ENCODE results near the gene KCNJ16. TPM values are rescaled to one million over a fixed set of nuclear protein-coding genes. Genes with fewer than 3 reads are reported as not detected.

The KCNJ16 gene
- total and polyA plus RNA-seq, 2 of the 13 experiments (the other 11 are each of a cell fraction or from before 2014, with no cell fraction given) = not detected

GRCh38 chr17:70165383-70165782 lies 90.4 kb downstream of the KCNJ16 start:
- CTCF ChIA-PET (ENCODE audit: low intra/inter-chr PET ratio, low total read pairs) = no interaction called here
- no peak for FAIRE-seq
- Histone ChIP-seq H2AFZ (ENCODE audit: low read length) (no peak overlapping the region), H3K9ac (ENCODE audit: insufficient read depth, low read depth, low read length) (no peak overlapping the region), H3K79me2 (ENCODE audit: insufficient read depth, low read length) (no peaks in the 10 kb centered on the region), H3K4me3 (replicated peaks in 1 of 3; ENCODE audit: insufficient read depth in 1 of 3, low read depth in 2 of 3, low read length in 3 of 3) (no peak overlapping the region), H3K27me3 (ENCODE audit: control insufficient read depth in 1 of 2, insufficient read depth in 2 of 2, low read length in 2 of 2) (peaks cover 0 to 31% of the 10 kb centered on the region in 2 experiments; a peak in 3 of 5 replicates), H4K20me1 (ENCODE audit: insufficient read depth, low read length) (no peaks in the 10 kb centered on the region), H3K4me1 (ENCODE audit: insufficient read depth, low read length) (peaks cover 6% of the 10 kb centered on the region), H3K36me3 (replicated peaks in 1 of 2; ENCODE audit: control insufficient read depth in 1 of 2, insufficient read depth in 2 of 2, low read length in 2 of 2) (no peaks in the 10 kb centered on the region), H3K9me3 (ENCODE audit: low read length) (no peaks in the 10 kb centered on the region), H3K4me2 (ENCODE audit: low read depth, low read length) (no peak overlapping the region), H3K27ac (ENCODE audit: extremely low read length, insufficient read depth, low read length) (no peak overlapping the region)
- POLR2A ChIA-PET = no interaction called here
- no peak for DNase-seq (ENCODE audit: low spot score)
- BruUV-seq (replicated peaks) = no TSS peak
- WGBS (ENCODE audit: low lambda C conversion rate) = 4% methylated on average over 2 of the region's 2 CpGs
- in situ Hi-C loops (cut with HindIII; ENCODE audit: extremely low pct_ligation_motif_present, low pct_unique_long_range_greater_than_20kb) (no loop called here), intact Hi-C loops (cut with micrococcal nuclease; ENCODE audit: unreplicated experiment) (no loop called here)
- ATAC-seq = no peak
- TF ChIP-seq ZNF318 (CRISPR knock-in tag; IDR thresholded peaks at IDR 0.05) = no peak
- no peak for TF ChIP-seq HOXA3 (CRISPR knock-in tag; IDR thresholded peaks at IDR 0.05)
- no peak for TF ChIP-seq SNAPC2 (CRISPR knock-in tag; IDR thresholded peaks at IDR 0.05)
- no peak for TF ChIP-seq ZNF138 (CRISPR knock-in tag; IDR thresholded peaks at IDR 0.05; ENCODE audit: low read depth)
- TF ChIP-seq EHMT2 (IDR thresholded peaks at IDR 0.05; ENCODE audit: borderline replicate concordance, low read depth, low read length) = no peak
- TF ChIP-seq ZNF264 (CRISPR knock-in tag; IDR thresholded peaks at IDR 0.05) = no peak
- no peak for TF ChIP-seq KLF6 (CRISPR knock-in tag; IDR thresholded peaks at IDR 0.05)
- TF ChIP-seq, protein P1, sequence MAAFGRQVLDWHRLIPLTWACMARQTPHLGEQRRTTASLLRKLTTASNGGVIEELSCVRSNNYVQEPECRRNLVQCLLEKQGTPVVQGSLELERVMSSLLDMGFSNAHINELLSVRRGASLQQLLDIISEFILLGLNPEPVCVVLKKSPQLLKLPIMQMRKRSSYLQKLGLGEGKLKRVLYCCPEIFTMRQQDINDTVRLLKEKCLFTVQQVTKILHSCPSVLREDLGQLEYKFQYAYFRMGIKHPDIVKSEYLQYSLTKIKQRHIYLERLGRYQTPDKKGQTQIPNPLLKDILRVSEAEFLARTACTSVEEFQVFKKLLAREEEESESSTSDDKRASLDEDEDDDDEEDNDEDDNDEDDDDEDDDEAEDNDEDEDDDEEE (CRISPR knock-in tag; IDR thresholded peaks at IDR 0.05) = no peak
- TF ChIP-seq, protein P2, sequence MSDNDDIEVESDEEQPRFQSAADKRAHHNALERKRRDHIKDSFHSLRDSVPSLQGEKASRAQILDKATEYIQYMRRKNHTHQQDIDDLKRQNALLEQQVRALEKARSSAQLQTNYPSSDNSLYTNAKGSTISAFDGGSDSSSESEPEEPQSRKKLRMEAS (IDR thresholded peaks at IDR 0.05) = no peak
- TF ChIP-seq ZBTB14 (CRISPR knock-in tag; IDR thresholded peaks at IDR 0.05) = no peak
- TF ChIP-seq NFKB2 (CRISPR knock-in tag; IDR thresholded peaks at IDR 0.05; ENCODE audit: borderline replicate concordance) = no peak
- TF ChIP-seq ZNF737 (CRISPR knock-in tag; IDR thresholded peaks at IDR 0.05; ENCODE audit: borderline replicate concordance) = no peak
- no peak for TF ChIP-seq ZNF12 (CRISPR knock-in tag; IDR thresholded peaks at IDR 0.05)
- TF ChIP-seq ZNF343 (CRISPR knock-in tag; IDR thresholded peaks at IDR 0.05) = no peak
- no peak for TF ChIP-seq SMYD3 (CRISPR knock-in tag; IDR thresholded peaks at IDR 0.05)
- no peak for TF ChIP-seq KLF11 (CRISPR knock-in tag; IDR thresholded peaks at IDR 0.05)

Measured in HepG2 (cell line).